ENCODE results near the gene RNF215. TPM values are rescaled to one million over a fixed set of nuclear protein-coding genes. Genes with fewer than 3 reads are reported as not detected.

Gene RNF215
- total and polyA plus RNA-seq, 2 of the 13 experiments (the other 11 are each of a cell fraction or from before 2014, with no cell fraction given): 5.3 to 6.1 TPM

DNA sequence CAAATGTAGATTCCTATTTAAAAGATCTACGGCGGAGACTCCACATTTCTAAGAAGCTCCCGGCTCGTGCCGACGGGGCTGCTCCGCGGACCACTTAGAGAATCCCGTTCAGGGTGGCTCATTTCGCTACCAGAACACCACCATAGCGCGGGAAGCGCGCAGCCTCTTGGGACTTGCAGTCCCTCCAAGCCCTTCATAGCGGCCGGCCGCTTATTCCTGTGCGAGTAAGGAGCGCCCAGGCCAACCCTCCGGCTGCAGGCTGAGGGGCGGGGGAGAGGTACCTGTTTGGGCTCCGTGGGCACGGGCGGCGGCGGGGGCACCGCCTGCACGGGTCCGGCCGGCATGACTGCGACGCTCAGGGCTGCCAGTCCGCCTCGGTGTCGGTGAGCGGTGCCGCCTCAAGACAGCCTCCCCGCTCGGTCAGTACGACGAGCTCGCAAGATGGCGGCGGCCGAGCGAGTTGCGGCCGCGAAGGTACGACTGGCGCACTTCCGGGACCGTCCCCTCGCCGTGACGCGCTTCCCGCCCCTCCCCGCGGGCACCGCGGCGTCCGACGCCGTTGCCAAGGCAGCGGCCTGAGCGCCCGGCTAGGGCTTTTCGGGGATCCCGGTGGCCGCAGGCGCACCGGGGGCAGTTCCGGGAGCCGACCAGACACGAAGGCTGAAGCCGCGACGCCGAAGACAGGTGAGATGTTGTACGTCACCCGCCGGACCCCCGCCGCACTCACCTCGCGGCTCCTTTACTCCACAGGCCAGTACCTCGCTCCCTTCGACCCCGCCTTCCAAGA, 30.6 kb downstream of the RNF215 start, which contains the start of the genes CCDC157 and SF3A1 (continued):
- TF ChIP-seq, protein P1, sequence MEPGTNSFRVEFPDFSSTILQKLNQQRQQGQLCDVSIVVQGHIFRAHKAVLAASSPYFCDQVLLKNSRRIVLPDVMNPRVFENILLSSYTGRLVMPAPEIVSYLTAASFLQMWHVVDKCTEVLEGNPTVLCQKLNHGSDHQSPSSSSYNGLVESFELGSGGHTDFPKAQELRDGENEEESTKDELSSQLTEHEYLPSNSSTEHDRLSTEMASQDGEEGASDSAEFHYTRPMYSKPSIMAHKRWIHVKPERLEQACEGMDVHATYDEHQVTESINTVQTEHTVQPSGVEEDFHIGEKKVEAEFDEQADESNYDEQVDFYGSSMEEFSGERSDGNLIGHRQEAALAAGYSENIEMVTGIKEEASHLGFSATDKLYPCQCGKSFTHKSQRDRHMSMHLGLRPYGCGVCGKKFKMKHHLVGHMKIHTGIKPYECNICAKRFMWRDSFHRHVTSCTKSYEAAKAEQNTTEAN (CRISPR knock-in tag; conservative IDR thresholded peaks at IDR 0.05): no peak
- TF ChIP-seq SMYD3 (CRISPR knock-in tag; IDR thresholded peaks at IDR 0.05): no peak
- TF ChIP-seq RBM39 (IDR thresholded peaks at IDR 0.05; ENCODE audit: low read depth, low read length, poor library complexity, severe bottlenecking): peak; percentile 81
- TF ChIP-seq RBAK (CRISPR knock-in tag; IDR thresholded peaks at IDR 0.05): no peak
- TF ChIP-seq, protein P2, sequence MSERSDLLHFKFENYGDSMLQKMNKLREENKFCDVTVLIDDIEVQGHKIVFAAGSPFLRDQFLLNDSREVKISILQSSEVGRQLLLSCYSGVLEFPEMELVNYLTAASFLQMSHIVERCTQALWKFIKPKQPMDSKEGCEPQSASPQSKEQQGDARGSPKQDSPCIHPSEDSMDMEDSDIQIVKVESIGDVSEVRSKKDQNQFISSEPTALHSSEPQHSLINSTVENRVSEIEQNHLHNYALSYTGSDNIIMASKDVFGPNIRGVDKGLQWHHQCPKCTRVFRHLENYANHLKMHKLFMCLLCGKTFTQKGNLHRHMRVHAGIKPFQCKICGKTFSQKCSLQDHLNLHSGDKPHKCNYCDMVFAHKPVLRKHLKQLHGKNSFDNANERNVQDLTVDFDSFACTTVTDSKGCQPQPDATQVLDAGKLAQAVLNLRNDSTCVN (CRISPR knock-in tag; IDR thresholded peaks at IDR 0.05; ENCODE audit: borderline replicate concordance): peak; percentile 83
- TF ChIP-seq MAFF (IDR thresholded peaks at IDR 0.05; ENCODE audit: low read depth, low read length): no peak
- TF ChIP-seq ZNF335 (CRISPR knock-in tag; IDR thresholded peaks at IDR 0.05): no peak
- peak; percentile 95 for TF ChIP-seq ZNF550 (CRISPR knock-in tag; IDR thresholded peaks at IDR 0.05; ENCODE audit: borderline replicate concordance)
- TF ChIP-seq ZNF484 (CRISPR knock-in tag; IDR thresholded peaks at IDR 0.05; ENCODE audit: borderline replicate concordance, low read depth): no peak
- TF ChIP-seq, protein P3, sequence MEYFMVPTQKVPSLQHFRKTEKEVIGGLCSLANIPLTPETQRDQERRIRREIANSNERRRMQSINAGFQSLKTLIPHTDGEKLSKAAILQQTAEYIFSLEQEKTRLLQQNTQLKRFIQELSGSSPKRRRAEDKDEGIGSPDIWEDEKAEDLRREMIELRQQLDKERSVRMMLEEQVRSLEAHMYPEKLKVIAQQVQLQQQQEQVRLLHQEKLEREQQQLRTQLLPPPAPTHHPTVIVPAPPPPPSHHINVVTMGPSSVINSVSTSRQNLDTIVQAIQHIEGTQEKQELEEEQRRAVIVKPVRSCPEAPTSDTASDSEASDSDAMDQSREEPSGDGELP (IDR thresholded peaks at IDR 0.05; ENCODE audit: borderline replicate concordance, low read depth): no peak
- no peak for TF ChIP-seq SETDB1 (CRISPR knock-in tag; IDR thresholded peaks at IDR 0.05; ENCODE audit: borderline replicate concordance)
- no peak for TF ChIP-seq KLF13 (CRISPR knock-in tag; IDR thresholded peaks at IDR 0.05)
- no peak for TF ChIP-seq RFX5 (IDR thresholded peaks at IDR 0.05; ENCODE audit: low read depth, low read length)
- TF ChIP-seq, protein P4, sequence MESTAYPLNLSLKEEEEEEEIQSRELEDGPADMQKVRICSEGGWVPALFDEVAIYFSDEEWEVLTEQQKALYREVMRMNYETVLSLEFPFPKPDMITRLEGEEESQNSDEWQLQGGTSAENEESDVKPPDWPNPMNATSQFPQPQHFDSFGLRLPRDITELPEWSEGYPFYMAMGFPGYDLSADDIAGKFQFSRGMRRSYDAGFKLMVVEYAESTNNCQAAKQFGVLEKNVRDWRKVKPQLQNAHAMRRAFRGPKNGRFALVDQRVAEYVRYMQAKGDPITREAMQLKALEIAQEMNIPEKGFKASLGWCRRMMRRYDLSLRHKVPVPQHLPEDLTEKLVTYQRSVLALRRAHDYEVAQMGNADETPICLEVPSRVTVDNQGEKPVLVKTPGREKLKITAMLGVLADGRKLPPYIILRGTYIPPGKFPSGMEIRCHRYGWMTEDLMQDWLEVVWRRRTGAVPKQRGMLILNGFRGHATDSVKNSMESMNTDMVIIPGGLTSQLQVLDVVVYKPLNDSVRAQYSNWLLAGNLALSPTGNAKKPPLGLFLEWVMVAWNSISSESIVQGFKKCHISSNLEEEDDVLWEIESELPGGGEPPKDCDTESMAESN (CRISPR knock-in tag; conservative IDR thresholded peaks at IDR 0.05): peak; percentile 94
- no peak for TF ChIP-seq HNRNPH1 (optimal IDR thresholded peaks at IDR 0.05; ENCODE audit: low read depth, low read length)
- TF ChIP-seq, protein P5, sequence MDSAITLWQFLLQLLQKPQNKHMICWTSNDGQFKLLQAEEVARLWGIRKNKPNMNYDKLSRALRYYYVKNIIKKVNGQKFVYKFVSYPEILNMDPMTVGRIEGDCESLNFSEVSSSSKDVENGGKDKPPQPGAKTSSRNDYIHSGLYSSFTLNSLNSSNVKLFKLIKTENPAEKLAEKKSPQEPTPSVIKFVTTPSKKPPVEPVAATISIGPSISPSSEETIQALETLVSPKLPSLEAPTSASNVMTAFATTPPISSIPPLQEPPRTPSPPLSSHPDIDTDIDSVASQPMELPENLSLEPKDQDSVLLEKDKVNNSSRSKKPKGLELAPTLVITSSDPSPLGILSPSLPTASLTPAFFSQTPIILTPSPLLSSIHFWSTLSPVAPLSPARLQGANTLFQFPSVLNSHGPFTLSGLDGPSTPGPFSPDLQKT (CRISPR knock-in tag; IDR thresholded peaks at IDR 0.05; ENCODE audit: borderline replicate concordance): 0 out of 2 replicates have a peak, but pooled peaks have one; percentile 15
- TF ChIP-seq, protein P6, sequence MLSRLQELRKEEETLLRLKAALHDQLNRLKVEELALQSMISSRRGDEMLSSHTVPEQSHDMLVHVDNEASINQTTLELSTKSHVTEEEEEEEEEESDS (CRISPR knock-in tag; IDR thresholded peaks at IDR 0.05; ENCODE audit: borderline replicate concordance): no peak
- TF ChIP-seq, protein P7, sequence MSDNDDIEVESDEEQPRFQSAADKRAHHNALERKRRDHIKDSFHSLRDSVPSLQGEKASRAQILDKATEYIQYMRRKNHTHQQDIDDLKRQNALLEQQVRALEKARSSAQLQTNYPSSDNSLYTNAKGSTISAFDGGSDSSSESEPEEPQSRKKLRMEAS (IDR thresholded peaks at IDR 0.05): peak; percentile 69
- no peak for TF ChIP-seq SKI (IDR thresholded peaks at IDR 0.05; ENCODE audit: partially characterized antibody)
- TF ChIP-seq ZNF207 (IDR thresholded peaks at IDR 0.05; ENCODE audit: borderline replicate concordance): no peak
- TF ChIP-seq ZFP41 (CRISPR knock-in tag; IDR thresholded peaks at IDR 0.05; ENCODE audit: borderline replicate concordance): no peak
